Head of caudate nucleus (tissue), 42 donors: ENCODE results near the gene NABP1.
"Not testable (repeated sequence)": the region's sequence is repeated elsewhere in the genome, so short reads cannot be mapped to it uniquely, and the experiment has no call there.

Experiments
- DNase-seq, 42 donors: peaks; one replicate each; pipeline versions ENCODE4 v3.0.0 to v3.0.0-alpha.2; 2020 to 2021; ENCODE audit warnings: mixed read lengths in 7 of 42
- intact Hi-C: fragments of 100-400 bp; cut with DNase I; formaldehyde crosslinking; loops from one replicate; pipeline ENCODE4 v1.15.0; 2022

Gene NABP1

DNA sequence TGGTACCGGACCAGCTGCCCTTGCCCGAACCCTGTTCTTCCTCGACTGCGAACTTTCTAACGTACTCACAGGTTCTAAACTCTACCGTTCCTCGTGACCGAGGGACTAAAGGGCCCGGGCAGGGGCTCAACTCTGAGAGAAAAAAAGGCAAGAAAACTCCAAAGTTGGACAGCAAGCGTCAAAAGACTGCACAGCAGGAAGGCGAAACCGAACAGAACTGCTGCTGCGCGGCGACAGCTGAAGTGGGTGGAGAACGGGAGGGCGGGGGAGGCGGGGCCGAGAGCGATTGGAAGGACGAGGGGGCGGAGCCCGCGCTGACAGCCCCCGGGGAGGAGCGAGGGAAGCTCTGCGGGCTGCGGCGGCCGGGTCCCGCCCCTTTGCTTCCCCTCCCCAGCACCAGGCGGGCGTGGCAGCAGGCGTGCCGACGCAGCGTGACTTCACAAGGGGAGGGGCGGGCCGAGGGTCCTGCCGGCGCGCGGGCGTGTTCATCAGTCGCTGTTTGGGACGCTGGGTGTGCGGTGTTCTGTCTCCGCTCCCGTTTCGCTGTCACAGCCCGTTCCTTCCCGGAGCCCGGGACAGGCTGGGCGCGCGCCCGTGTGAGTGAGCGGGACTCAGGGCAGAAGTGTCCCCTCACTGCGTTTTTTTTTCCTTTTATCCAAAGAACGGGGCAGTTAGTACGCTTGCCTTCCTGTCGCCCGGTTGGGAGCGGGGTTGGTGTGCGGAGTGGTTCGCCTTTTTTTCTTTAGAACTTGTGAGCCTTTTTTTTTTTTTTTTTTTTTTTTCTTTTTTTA, at the start of gene NABP1:
TSS of gene NABP1 (plus strand) at position 491 of the 791 bp plus-strand sequence. CDS start 479 bp downstream, outside the sequence.
- intact Hi-C loops, result no loop called here

GRCh38 chr2:191629001-191629453, 48.9 kb upstream of the NABP1 start:
- DNase-seq, result no peak
- intact Hi-C loops, result no loop called here

More for the DNA sequence above, at the start of gene NABP1:
- DNase-seq, result peak; percentile 91 to 99 (median 98)

DNA sequence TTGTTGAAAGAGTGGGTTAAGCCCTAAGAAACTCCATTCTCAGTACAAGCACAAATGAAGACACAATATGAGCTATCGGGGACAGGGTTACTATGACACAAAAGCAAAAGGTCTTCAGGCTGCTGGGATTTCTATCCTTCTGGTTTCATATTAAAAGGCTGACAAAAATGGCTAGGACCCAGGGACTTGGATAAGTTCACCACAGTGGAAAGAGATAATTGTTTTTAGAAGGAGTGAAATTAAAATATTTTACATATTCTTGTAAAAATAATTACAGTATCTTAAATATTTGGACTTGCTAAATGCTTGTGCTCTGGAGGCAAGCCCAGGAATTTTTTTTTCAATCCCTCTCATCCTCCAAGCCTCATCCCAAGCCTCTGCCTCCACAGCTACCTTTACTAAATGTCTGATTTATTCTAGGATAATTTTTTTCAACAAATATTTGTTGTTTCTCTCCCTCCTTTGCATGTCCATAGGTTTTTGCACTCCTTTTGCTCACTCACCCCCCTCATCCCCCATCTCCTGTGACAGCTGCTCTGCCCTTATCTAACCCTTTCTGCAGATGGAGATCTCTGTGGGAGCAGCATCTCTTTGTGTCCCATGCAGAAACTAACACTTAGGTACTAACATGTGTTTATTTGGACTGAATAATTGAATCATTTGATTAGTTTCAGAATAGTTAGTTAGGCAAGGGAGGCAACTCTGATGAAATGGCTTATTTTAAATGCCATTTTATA, 47.8 kb upstream of the NABP1 start:
- intact Hi-C loops, result no loop called here
- no peak for DNase-seq

GRCh38 chr2:191631754-191632153, 46.2 kb upstream of the NABP1 start:
- no peak for DNase-seq
- intact Hi-C loops, result no loop called here

DNA sequence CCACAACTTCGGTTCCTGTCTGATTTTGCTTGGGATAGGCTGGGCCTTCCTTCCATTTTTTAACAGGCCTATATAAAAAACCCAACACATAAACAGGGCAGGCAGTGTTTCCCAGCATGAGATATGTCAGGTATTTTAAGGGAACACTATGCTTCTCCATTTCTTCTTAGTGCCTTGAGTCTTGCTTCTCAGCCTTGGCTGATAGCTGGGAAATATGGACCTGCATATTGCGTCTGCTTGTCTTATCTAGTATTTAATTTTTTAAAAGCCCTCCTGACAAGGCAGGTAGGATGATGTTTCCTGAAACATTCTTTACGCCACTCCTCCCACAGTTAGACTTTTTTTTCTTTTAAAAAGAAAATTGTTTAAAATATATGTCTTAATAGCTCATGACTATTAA, 45.5 kb upstream of the NABP1 start:
- no peak for DNase-seq
- intact Hi-C loops, result no loop called here

DNA sequence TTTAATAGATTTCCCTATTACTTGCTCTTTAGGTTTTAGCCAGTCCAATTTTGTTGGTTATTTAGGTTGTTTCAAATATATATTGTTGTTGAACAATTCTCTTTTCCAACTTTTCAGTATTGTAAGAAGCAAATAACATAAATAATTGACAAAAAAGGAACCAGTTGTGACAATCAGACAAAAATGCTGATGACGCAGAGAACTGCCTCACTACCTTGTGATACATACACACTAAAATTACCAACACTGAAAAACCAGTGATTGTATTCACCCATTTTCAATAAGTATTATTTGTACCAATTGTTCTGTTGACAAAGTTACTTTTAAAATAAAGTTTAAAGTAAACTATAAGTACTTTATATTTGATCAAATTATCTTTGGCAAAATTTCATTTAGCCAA, 43.1 kb upstream of the NABP1 start:
- intact Hi-C loops, result no loop called here
- no peak for DNase-seq

DNA sequence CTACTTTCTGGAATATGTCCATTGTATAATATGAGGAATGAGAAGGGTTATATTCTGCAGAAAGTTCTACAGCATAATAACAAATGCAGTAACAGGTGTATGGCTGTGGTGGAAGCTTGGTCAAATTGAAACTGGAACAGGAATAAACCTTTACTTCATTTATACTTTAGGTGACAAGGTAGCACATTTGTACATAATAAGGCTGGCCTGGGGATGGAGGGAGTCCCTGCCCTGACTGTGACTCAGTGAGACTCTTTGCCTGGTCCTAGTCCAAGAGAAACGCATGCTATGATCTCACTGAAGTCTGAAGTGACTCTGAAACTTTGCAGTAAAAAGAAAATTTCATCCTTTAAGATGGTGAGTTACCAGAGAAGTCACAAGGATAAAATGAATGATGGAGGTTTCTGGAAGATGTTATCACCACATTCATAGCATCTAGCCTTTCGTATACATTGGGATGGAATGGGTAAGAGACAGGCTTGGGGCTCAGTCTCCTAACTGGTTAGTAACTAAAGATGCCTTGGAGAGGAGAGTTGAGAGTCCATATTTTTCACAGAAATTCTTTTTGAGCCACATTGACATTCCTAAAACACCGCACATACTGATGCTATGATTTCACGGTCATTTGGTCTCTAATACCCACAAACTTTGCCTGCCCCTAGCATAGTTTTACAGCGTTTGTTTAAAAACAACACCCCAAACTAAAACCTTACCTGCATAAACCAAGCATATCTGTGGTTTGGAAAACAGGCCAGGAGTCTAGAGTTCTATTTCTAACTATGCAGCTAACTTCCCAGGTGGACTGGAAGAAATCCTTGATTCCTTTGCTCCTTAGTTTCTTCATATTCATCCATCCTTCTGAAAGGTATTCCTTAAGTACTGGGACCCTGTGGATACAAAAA, 42.4 kb upstream of the NABP1 start:
- intact Hi-C loops, result no loop called here

GRCh38 chr2:191636235-191636543, 41.7 kb upstream of the NABP1 start:
- intact Hi-C loops, result no loop called here
- DNase-seq, result no peak

More for the DNA sequence above, 42.4 kb upstream of the NABP1 start:
- DNase-seq, result no peak

DNA sequence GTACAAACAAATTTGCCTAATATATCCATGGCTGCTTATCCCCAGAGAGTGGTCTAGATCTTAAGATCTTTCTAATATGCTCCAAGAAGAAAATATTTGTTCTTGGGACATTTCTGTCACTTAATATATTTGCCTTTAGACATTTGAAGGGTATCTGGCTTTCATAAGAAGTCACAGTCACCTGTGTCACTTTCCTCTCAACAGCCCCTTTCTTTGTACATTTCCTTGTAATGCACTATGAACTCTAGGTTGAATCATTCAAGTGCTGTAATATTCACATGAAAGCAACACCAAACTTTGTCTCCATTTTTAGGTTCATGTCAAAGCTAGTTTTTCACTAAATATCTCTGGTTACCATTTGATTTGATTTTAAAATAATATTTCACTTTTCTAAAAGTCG, 41.4 kb upstream of the NABP1 start:
- intact Hi-C loops, result no loop called here

DNA sequence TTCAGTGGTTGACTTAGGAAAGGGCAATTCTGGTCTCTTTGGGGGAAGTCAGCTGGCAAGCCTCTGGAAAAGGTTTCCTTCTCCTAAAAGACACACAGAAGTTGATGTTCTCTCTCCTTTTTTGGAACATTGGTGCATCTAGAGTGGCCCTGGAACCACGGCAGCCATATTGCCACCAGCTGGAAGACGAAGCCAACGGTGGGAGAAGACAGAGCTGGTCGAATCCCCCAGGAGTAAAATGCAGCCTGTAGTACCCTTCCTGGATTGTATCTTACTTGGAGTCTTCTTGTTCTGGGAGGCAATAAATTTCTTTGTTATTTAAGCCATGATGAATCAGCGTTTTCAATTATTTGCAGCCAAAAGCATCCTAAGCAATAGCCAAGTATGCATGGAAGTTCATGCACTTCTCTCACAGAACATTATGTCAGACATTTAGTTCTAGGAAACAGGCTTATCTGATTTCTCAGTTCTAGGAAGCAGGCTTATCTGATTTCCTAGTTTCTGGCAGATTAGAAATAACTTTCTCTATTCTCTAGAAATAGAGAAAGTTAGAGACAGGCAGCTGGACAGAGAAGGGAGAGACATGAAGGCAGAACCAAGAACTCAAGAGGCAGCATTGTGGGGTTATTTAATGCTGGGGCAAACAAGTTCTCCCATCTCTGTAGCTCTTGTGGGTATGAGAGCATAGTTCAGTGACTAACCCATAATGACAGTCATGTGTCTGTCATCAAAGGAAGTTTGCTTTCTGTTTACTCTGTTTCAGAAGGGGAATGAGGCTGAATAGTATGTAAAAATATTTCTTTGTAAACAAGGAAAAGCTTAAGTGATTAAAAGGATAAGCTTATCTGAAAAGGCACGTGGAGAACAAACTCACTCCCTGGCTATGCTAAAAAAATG, 40.5 kb upstream of the NABP1 start:
- intact Hi-C loops, result no loop called here
- no peak for DNase-seq

More for the DNA sequence above, 41.4 kb upstream of the NABP1 start:
- no peak for DNase-seq

- DNase-seq, result no peak
- intact Hi-C loops, result no loop called here
These were observed 39.7 kb upstream of the NABP1 start for GRCh38 chr2:191638079-191638801.

GRCh38 chr2:191638802-191639172, 39.1 kb upstream of the NABP1 start:
- no peak for DNase-seq
- intact Hi-C loops, result no loop called here

DNA sequence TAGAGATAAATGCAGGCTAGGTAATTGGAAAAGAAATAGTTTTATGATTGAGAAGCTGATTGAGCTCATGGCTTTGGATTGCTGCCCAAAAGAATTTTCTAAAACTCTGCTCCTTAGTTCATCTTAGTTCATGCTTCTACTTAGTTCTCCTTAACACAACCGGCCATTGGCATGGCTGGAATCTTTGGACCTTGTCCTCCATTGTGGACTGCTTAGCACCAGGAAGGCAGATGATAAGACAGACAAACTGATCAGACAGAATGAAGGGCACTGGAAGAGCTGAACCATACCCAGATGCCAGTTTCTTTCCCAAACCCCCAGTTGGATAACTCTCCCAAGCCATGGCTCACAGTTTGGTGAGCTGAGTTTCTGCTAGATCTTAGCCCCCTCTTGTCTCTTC, 36.3 kb upstream of the NABP1 start:
- intact Hi-C loops, result no loop called here
- no peak for DNase-seq

GRCh38 chr2:191642541-191642940, 35.4 kb upstream of the NABP1 start:
- DNase-seq, result no peak
- intact Hi-C loops, result no loop called here

DNA sequence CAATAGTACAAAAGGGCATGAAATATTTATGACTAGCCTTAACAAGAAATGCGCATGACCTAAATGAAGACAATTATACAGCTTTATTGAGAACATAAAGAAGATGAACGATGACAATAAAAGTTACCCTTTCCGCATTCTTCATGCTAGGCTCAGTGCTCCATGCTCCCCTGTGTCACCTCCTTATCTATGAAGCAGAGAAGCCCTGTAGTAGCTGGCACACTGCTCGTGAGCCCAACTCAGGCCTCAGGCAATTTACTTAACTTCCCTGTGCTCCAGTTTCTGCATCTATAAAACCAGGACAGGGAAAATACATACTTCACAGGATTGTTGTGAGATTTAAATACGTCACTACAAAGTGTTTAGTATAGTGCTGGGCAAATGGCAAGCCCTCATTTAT, 34.5 kb upstream of the NABP1 start:
- intact Hi-C loops, result no loop called here
- DNase-seq, result no peak

DNA sequence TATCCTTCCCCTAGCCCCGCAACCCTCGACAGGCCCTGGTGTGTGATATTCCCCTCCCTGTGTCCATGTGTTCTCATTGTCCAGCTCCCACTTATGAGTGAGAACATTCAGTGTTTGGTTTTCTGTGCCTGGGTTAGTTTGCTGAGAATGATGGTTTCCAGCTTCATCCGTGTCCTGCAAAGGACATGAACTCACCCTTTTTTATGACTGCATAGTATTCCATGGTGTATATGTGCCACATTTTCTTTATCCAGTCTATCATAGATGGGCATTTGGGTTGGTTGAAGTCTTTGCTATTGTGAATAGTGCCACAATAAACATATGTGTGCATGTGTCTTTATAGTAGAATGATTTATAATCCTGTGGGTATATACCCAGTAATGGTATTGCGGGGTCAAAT, 33.3 kb upstream of the NABP1 start:
- DNase-seq, intact Hi-C loops: not testable (repeated sequence)

DNA sequence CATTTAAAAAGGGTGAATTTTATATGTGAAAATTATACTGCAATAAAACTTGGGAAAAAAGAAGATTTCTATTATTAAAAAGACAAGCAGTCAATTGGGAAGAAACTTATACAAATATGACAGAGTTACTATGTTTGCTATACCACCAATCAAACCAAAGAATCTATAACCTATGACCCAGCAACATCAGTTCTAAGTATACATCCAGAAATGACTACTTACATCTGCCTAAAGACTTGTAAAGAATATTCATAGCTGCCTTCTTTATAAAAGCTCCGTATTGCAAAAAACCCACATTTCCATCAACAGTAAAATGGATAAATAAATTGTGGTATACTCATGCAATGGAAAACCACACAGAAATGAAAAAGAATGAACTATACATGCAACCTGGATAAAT, 32.9 kb upstream of the NABP1 start:
- intact Hi-C loops, result no loop called here
- DNase-seq, result no peak
